ENCODE data around the gene SNTG2.
"Not testable (repeated sequence)": the region's sequence is repeated elsewhere in the genome, so short reads cannot be mapped to it uniquely, and the experiment has no call there.

SNTG2 gene

DNA sequence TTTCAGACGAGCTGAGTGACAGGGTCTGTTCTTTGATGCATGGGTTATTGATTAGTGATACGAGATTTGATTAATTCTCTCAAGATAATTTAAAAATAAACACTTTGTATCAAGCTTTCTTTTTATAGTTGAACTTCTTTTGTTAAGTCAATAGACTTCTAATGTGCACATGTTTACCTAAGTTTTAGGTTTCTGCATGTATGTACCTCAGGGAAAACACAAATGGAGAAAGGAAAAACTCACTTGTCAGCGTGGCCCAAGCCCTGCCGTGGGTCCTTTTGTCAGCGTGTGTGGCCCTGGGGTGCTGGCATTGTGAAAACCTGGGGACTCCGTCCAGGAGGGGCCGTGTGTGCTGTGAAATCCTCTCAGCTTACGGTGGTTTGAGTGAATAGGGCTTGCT is 153.7 kb downstream of the SNTG2 start:
- H3K4me3 ChIP-seq (ENCODE audit: low read depth in 1 of 2, low read length in 2 of 2): no peak overlapping the region
- H3K27me3 ChIP-seq (ENCODE audit: control insufficient read depth in 1 of 2, insufficient read depth in 2 of 2, low read length in 2 of 2): no peaks in the 10 kb centered on the region
- H3K36me3 ChIP-seq (ENCODE audit: insufficient read depth, low read length): no peaks in the 10 kb centered on the region
- H3K9ac ChIP-seq (ENCODE audit: low read length): no peak overlapping the region
- no peaks in the 10 kb centered on the region for H3K9me3 ChIP-seq (ENCODE audit: low read length)
- no peak overlapping the region for H3K27ac ChIP-seq (ENCODE audit: low read depth, low read length)
- H3K4me1 ChIP-seq (ENCODE audit: insufficient read depth, low read length): no peaks in the 10 kb centered on the region

DNA sequence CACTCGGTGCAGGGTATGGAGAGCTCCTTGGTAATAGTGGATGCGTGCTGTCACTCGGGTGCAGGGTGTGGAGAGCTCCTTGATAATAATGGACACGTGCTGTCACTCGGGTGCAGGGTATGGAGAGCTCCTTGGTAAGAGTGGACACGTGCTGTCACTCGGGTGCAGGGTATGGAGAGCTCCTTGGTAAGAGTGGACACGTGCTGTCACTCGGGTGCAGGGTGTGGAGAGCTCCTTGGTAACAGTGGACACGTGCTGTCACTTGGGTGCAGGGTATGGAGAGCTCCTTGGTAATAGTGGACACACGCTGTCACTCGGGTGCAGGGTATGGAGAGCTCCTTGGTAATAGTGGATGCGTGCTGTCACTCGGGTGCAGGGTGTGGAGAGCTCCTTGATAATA is 155.7 kb downstream of the SNTG2 start:
- H3K9me3 ChIP-seq (ENCODE audit: low read length); H3K9ac ChIP-seq (ENCODE audit: low read length): not testable (repeated sequence)

DNA sequence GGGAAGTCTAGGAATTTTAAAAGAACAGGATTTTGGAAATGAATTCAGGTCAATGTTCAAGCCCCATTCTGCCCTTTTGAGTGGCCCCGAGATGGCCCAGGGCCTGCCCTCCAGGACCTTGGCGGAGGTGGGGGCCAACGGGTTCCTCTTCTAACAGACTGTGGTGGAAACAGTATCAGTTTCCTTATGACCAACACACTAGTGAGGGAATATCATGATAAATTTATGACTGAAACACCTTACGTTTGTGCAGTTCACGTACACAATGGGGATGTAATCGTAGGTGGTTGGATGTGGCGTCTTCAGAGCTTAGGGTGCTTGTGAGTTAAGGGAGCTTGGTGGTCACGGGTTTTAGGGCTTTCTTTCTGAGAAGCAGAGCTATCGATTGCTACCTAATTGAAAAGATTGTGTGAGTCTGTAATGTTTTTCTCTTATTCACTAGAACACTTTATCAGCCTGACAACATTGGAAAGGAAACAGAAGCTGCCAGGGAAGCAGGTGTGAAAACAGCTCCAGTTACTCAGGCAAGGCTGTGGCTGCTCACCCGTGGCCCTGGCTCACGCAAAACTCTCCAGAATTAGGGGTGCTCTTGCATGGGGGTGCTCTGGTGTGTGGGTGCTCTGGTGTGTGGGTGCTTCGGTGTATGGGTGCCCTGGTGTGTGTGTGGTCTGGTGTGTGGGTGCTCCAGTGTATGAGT is 165.3 kb downstream of the SNTG2 start:
- no peaks in the 10 kb centered on the region for H3K36me3 ChIP-seq (ENCODE audit: insufficient read depth, low read length)
- H3K27ac ChIP-seq (ENCODE audit: low read depth, low read length): no peak overlapping the region
- H3K27me3 ChIP-seq (ENCODE audit: control insufficient read depth in 1 of 2, insufficient read depth in 2 of 2, low read length in 2 of 2): no peaks in the 10 kb centered on the region
- no peaks in the 10 kb centered on the region for H3K9me3 ChIP-seq (ENCODE audit: low read length)
- no peak overlapping the region for H3K4me3 ChIP-seq (ENCODE audit: low read depth in 1 of 2, low read length in 2 of 2)
- no peak overlapping the region for H3K9ac ChIP-seq (ENCODE audit: low read length)
- no peaks in the 10 kb centered on the region for H3K4me1 ChIP-seq (ENCODE audit: insufficient read depth, low read length)

More for the DNA sequence above, 155.7 kb downstream of the SNTG2 start:
- not testable (repeated sequence) for H3K27me3 ChIP-seq (ENCODE audit: control insufficient read depth in 1 of 2, insufficient read depth in 2 of 2, low read length in 2 of 2); H3K27ac ChIP-seq (ENCODE audit: low read depth, low read length); H3K4me1 ChIP-seq (ENCODE audit: insufficient read depth, low read length); H3K36me3 ChIP-seq (ENCODE audit: insufficient read depth, low read length); H3K4me3 ChIP-seq (ENCODE audit: low read depth in 1 of 2, low read length in 2 of 2)

DNA sequence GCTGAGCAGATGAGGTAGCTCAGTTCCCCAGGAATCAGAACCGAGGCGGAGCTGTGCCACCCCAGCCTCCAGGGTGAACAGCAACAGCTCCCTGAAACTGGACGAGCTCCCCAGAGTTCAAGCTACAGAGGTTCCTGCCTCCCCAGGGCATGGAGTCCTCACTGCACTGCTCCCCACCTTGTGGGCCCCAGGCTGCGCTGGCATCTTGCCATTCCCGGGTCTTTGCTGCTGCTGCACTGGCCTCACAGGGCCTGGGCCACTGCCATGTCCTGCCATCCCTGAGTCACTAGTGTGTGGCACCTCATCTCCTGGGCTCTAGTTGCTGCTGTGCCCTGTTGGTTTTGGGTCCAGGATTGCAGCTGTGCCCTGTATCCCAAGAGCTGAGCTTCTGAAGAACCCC is 166.9 kb downstream of the SNTG2 start:
- no peaks in the 10 kb centered on the region for H3K9me3 ChIP-seq (ENCODE audit: low read length)
- H3K9ac ChIP-seq (ENCODE audit: low read length): no peak overlapping the region

DNA sequence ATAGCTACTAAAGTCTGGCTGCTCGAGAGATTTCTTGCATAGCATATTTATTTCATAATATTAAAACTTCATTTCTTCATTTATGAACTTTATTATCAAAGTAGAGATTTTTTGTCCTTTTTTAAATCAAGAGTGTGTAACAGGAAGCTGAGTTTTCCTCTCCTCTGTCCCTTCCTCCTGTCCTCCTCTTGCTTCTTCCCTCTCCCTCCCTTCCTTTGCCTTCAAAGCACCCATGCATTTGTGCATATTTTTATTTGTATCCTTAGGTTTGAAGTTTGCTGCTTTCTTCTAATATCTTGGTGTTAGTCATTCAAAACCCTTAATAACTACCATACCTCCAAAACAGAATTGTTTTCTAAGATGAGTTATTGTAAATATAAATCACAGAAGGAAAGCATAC is 174.6 kb downstream of the SNTG2 start:
- Histone ChIP-seq H3K36me3 (ENCODE audit: insufficient read depth, low read length) (no peaks in the 10 kb centered on the region), H3K4me1 (ENCODE audit: insufficient read depth, low read length) (no peaks in the 10 kb centered on the region), H3K9me3 (ENCODE audit: low read length) (no peaks in the 10 kb centered on the region), H3K27me3 (ENCODE audit: control insufficient read depth in 1 of 2, insufficient read depth in 2 of 2, low read length in 2 of 2) (no peaks in the 10 kb centered on the region), H3K9ac (ENCODE audit: low read length) (no peak overlapping the region), H3K4me3 (ENCODE audit: low read depth in 1 of 2, low read length in 2 of 2) (no peak overlapping the region), H3K27ac (ENCODE audit: low read depth, low read length) (no peak overlapping the region)

More for the DNA sequence above, 166.9 kb downstream of the SNTG2 start:
- no peak overlapping the region for H3K4me3 ChIP-seq (ENCODE audit: low read depth in 1 of 2, low read length in 2 of 2)
- H3K36me3 ChIP-seq (ENCODE audit: insufficient read depth, low read length): no peaks in the 10 kb centered on the region
- no peaks in the 10 kb centered on the region for H3K27me3 ChIP-seq (ENCODE audit: control insufficient read depth in 1 of 2, insufficient read depth in 2 of 2, low read length in 2 of 2)
- H3K27ac ChIP-seq (ENCODE audit: low read depth, low read length): no peak overlapping the region
- no peaks in the 10 kb centered on the region for H3K4me1 ChIP-seq (ENCODE audit: insufficient read depth, low read length)

DNA sequence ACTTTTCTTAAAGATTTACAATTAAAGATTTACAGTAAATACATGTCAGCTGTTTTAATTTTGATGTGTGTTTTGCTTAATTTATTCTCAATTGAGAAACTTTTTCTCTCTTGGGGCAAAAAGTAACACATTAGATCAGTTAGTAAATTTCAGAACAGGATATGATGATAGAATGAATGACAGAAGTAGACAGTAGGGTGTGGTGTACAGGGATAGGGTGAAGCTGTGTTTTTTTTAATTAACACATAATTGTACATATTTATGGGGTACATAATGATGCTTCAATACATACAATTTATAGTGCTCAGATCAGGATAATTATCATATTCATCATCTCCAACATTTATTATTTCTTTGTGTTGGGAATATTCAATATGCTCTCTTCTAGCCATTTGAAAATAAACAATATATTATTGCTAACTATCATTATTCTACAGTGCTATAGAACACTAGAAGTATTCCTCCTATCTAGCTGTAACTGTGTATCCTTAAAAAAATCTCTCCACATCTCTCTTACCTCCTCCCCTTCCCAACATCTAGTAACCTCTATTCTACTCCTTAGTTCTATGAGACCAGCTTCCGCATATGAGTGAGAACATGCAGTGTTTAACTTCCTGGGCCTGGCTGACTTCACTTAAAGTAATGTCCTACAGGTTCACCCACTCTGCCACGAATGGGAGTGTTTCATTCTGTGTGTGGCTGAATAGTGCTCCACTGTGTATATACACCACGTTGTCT is 175.2 kb downstream of the SNTG2 start:
- Histone ChIP-seq H3K27ac (ENCODE audit: low read depth, low read length) (no peak overlapping the region), H3K36me3 (ENCODE audit: insufficient read depth, low read length) (no peaks in the 10 kb centered on the region), H3K9me3 (ENCODE audit: low read length) (no peaks in the 10 kb centered on the region), H3K4me1 (ENCODE audit: insufficient read depth, low read length) (no peaks in the 10 kb centered on the region), H3K4me3 (ENCODE audit: low read depth in 1 of 2, low read length in 2 of 2) (no peak overlapping the region), H3K9ac (ENCODE audit: low read length) (no peak overlapping the region), H3K27me3 (ENCODE audit: control insufficient read depth in 1 of 2, insufficient read depth in 2 of 2, low read length in 2 of 2) (no peaks in the 10 kb centered on the region)

DNA sequence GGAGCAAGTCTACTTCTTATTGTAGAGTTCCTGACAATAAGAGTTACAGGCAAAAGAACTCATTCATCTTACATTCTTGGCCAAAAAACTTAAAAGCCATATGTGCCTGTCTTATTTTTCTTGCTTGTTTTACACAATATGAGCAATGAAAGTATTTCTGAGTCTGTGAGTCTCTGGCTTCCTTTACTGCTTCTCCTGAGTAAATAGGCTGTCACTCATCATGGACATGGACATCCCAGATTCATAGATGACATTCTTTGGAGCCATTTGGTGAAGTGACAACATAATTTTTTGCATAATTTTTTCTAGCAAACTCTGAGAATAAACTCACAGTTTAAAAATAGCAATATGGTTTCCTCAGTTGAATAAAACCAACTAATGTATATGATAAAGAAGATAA is 179.3 kb downstream of the SNTG2 start:
- H3K36me3 ChIP-seq (ENCODE audit: insufficient read depth, low read length): no peaks in the 10 kb centered on the region
- no peaks in the 10 kb centered on the region for H3K9me3 ChIP-seq (ENCODE audit: low read length)
- no peak overlapping the region for H3K27ac ChIP-seq (ENCODE audit: low read depth, low read length)
- H3K9ac ChIP-seq (ENCODE audit: low read length): no peak overlapping the region
- no peaks in the 10 kb centered on the region for H3K4me1 ChIP-seq (ENCODE audit: insufficient read depth, low read length)
- no peak overlapping the region for H3K4me3 ChIP-seq (ENCODE audit: low read depth in 1 of 2, low read length in 2 of 2)
- H3K27me3 ChIP-seq (ENCODE audit: control insufficient read depth in 1 of 2, insufficient read depth in 2 of 2, low read length in 2 of 2): no peaks in the 10 kb centered on the region

DNA sequence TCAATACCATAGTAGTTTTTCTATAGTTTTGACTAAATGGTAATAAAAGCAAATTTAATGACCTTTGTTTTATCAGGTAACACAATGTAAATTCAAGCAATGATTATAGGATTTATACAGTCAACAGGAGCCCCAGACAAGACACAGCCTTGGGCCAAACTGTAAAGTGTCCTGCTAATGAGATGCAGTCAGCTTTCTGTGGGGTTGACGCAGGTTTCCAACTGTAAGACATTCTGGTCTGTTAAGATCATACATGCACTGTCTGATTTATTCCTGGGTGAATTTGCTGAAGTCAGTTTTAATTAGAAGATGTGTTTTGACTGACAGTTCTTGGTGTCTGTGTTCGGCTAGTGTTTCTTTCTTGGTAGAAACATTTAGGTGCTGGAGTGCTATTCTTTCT is 180.3 kb downstream of the SNTG2 start:
- Histone ChIP-seq H3K27me3 (ENCODE audit: control insufficient read depth in 1 of 2, insufficient read depth in 2 of 2, low read length in 2 of 2) (no peaks in the 10 kb centered on the region), H3K36me3 (ENCODE audit: insufficient read depth, low read length) (no peaks in the 10 kb centered on the region), H3K4me1 (ENCODE audit: insufficient read depth, low read length) (no peaks in the 10 kb centered on the region), H3K9ac (ENCODE audit: low read length) (no peak overlapping the region), H3K4me3 (ENCODE audit: low read depth in 1 of 2, low read length in 2 of 2) (no peak overlapping the region), H3K27ac (ENCODE audit: low read depth, low read length) (no peak overlapping the region), H3K9me3 (ENCODE audit: low read length) (no peaks in the 10 kb centered on the region)

DNA sequence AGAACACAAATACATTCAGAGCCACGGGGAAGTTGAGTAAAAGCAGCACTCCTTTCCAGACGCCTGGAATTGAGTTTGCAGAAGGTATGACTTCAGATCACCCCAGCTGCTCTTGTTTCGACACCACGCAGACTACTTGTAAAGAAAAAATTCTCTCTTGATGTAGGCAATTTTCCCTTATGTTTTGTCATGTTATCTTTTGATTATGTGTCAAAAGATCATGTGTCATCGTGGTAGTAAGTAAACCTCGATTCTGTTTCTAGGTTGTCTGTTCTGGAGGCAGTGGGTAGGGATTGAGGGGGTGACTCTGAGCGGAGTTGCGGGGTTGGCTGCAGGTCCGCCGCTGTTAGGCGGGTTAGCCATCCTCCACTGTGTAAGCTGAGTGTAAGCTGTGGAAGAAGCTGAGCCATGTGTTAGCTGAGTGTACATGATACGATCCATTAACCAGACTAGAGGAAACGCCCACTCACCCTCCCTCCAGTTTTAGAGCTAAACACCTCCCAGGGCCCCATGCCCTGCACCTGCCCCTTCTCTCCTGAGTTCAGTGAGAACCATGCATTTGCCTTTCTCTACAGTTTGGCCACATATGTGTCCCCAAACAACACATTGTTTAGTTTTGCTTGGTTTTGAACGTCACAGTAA is 181.8 kb downstream of the SNTG2 start:
- H3K4me1 ChIP-seq (ENCODE audit: insufficient read depth, low read length): no peaks in the 10 kb centered on the region
- no peaks in the 10 kb centered on the region for H3K9me3 ChIP-seq (ENCODE audit: low read length)
- no peaks in the 10 kb centered on the region for H3K36me3 ChIP-seq (ENCODE audit: insufficient read depth, low read length)
- no peak overlapping the region for H3K27ac ChIP-seq (ENCODE audit: low read depth, low read length)
- no peak overlapping the region for H3K4me3 ChIP-seq (ENCODE audit: low read depth in 1 of 2, low read length in 2 of 2)
- H3K27me3 ChIP-seq (ENCODE audit: control insufficient read depth in 1 of 2, insufficient read depth in 2 of 2, low read length in 2 of 2): no peaks in the 10 kb centered on the region
- H3K9ac ChIP-seq (ENCODE audit: low read length): no peak overlapping the region

DNA sequence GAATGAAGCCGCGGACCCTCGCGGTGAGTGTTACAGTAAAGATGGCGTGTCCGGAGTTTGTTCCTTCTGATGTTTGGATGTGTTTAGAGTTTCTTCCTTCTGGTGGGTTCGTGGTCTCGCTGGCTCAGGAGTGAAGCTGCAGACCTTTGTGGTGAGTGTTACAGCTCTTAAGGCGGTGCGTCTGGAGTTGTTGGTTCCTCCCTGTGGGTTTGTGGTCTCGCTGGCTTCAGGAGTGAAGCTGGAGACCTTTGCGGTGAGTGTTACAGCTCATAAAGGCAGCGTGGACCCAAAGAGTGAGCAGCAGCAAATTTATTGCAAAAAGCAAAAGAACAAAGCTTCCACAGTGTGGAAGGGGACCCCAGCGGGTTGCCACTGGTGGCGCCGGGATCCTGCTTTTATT is 183.2 kb downstream of the SNTG2 start:
- not testable (repeated sequence) for H3K4me1 ChIP-seq (ENCODE audit: insufficient read depth, low read length); H3K9ac ChIP-seq (ENCODE audit: low read length)

DNA sequence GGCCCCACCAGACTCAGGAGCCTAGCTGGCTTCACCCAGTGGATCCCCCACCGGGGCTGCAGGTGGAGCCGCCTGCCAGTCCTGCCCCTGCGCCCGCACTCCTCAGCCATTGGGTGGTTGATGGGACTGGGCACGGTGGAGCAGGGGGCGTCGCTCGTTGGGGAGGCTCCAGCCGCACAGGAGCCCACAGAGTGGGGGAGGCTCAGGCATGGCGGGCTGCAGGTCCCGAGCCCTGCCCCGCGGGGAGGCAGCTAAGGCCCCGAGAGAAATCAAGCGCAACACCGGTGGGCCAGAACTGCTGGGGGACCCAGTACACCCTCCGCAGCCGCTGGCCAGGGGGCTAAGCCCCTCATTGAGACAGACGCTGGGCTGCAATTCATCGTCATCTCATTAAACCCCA is 184.0 kb downstream of the SNTG2 start:
- H3K36me3 ChIP-seq (ENCODE audit: insufficient read depth, low read length): no peaks in the 10 kb centered on the region
- no peak overlapping the region for H3K4me3 ChIP-seq (ENCODE audit: low read depth in 1 of 2, low read length in 2 of 2)
- no peaks in the 10 kb centered on the region for H3K27me3 ChIP-seq (ENCODE audit: control insufficient read depth in 1 of 2, insufficient read depth in 2 of 2, low read length in 2 of 2)
- no peaks in the 10 kb centered on the region for H3K4me1 ChIP-seq (ENCODE audit: insufficient read depth, low read length)
- no peaks in the 10 kb centered on the region for H3K9me3 ChIP-seq (ENCODE audit: low read length)
- no peak overlapping the region for H3K9ac ChIP-seq (ENCODE audit: low read length)
- no peak overlapping the region for H3K27ac ChIP-seq (ENCODE audit: low read depth, low read length)

More for the DNA sequence above, 183.2 kb downstream of the SNTG2 start:
- not testable (repeated sequence) for H3K27me3 ChIP-seq (ENCODE audit: control insufficient read depth in 1 of 2, insufficient read depth in 2 of 2, low read length in 2 of 2); H3K9me3 ChIP-seq (ENCODE audit: low read length); H3K36me3 ChIP-seq (ENCODE audit: insufficient read depth, low read length); H3K27ac ChIP-seq (ENCODE audit: low read depth, low read length); H3K4me3 ChIP-seq (ENCODE audit: low read depth in 1 of 2, low read length in 2 of 2)
